ENCODE measurements around the gene PML. TPM values are rescaled to one million over a fixed set of nuclear protein-coding genes. Genes with fewer than 3 reads are reported as not detected.

PML gene
- polyA plus RNA-seq, 3 donors = 13.1 to 40.7 (median 20.6) TPM

DNA sequence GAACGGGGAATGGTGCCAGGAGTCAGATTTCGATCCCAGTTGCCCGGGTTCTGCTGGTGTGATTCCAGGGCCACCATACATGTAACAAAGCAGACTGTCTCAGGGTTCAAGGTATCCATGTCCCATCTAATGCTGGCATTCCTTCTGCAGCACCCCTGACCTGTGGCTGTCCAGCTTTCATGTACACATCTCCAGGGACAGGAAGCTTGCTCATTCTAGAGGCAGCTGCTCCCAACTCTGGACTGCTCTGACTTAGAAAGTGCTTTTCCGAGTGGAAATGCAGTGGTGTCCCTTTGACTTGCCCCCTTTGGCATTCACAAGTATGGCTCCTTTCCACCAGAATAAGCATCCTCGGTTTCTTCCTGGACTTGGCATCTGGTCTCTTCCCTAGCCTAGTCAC is 30.9 kb downstream of the PML start:
- no peak overlapping the region for H3K4me3 Mint-ChIP-seq
- peaks cover 20% of the 10 kb centered on the region for H3K79me2 ChIP-seq (ENCODE audit: insufficient read depth, low read length)
- 98% methylated on average over 5 of the region's 5 CpGs for WGBS (ENCODE audit: insufficient coverage)

DNA sequence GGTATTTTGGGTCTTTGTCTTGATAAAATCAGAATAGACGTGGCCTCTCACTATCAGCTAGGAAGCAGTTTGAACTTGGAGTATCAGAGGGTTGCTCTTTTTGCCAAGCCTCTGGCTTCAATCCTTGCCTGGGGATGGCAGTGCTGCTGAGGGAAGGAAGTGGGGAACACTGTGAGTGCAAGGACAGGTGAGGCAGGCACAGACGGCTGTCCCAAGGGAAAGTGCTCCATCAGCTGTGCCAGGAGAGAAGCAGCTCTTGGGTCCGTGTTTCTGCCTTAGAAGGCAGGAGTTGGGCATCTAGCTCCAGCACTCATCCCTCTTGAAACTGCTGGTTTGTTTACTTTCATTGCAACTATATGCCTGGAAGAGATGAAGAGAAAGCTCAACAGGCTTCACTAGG is 33.2 kb downstream of the PML start:
- H3K4me1 ChIP-seq (ENCODE audit: control insufficient read depth in 1 of 2, insufficient read depth in 2 of 2, low read length in 2 of 2) = no peaks in the 10 kb centered on the region
- H2AFZ ChIP-seq (ENCODE audit: insufficient read depth, low read depth, low read length, poor library complexity, severe bottlenecking) = no peak overlapping the region
- H3K4me3 ChIP-seq (replicated peaks in 1 of 3; ENCODE audit: low read depth in 2 of 3, low read length in 3 of 3) = no peak overlapping the region
- Mint-ChIP-seq H3K4me3 (no peak overlapping the region), H3K4me1 (peaks cover under 1% of the 10 kb centered on the region), H3K36me3 (peaks cover 70 to 85% of the 10 kb centered on the region in 2 donors), H3K9me3 (peaks cover 0 to 2% (median 0%) of the 10 kb centered on the region in 7 donors), H3K27me3 (ENCODE audit: low read depth in 3 of 3) (peaks cover 0 to 1% (median 0%) of the 10 kb centered on the region in 3 donors), H3K27ac (no peak overlapping the region)
- H3K36me3 ChIP-seq (replicated peaks in 1 of 2; ENCODE audit: control insufficient read depth in 1 of 2, insufficient read depth in 2 of 2, low read length in 2 of 2) = peaks cover 62 to 91% of the 10 kb centered on the region in 2 donors
- H3K9ac ChIP-seq (ENCODE audit: insufficient read depth, low read length, poor library complexity, severe bottlenecking) = no peak overlapping the region
- intact Hi-C loops (cut with micrococcal nuclease) = no loop called here
- H3K27ac ChIP-seq (ENCODE audit: low read depth in 1 of 2, low read length in 2 of 2) = no peak overlapping the region
- peak in 1 of 3 donors; percentile 1 for DNase-seq
- H3K79me2 ChIP-seq (ENCODE audit: insufficient read depth, low read length) = no peaks in the 10 kb centered on the region
- H3K4me2 ChIP-seq (replicated peaks; ENCODE audit: extremely low read depth, low read length, poor library complexity, severe bottlenecking) = no peak overlapping the region
- H3K27me3 ChIP-seq (ENCODE audit: control insufficient read depth in 2 of 2, insufficient read depth in 2 of 2, low read length in 2 of 2) = no peaks in the 10 kb centered on the region
- WGBS (ENCODE audit: insufficient coverage) = 91% methylated on average over 2 of the region's 3 CpGs
- H4K20me1 ChIP-seq (ENCODE audit: insufficient read depth, low read length) = peaks cover 70% of the 10 kb centered on the region
- TF ChIP-seq CTCF (IDR thresholded peaks at IDR 0.05) = no peak
- H3K9me3 ChIP-seq (replicated peaks in 1 of 2; ENCODE audit: control insufficient read depth in 1 of 2, insufficient read depth in 1 of 2, low read length in 2 of 2) = no peaks in the 10 kb centered on the region

More for the DNA sequence above, 30.9 kb downstream of the PML start:
- Histone ChIP-seq H3K36me3 (replicated peaks in 1 of 2; ENCODE audit: control insufficient read depth in 1 of 2, insufficient read depth in 2 of 2, low read length in 2 of 2) (peaks cover 62 to 96% of the 10 kb centered on the region in 2 donors), H3K4me3 (replicated peaks in 1 of 3; ENCODE audit: low read depth in 2 of 3, low read length in 3 of 3) (no peak overlapping the region), H3K4me1 (ENCODE audit: control insufficient read depth in 1 of 2, insufficient read depth in 2 of 2, low read length in 2 of 2) (no peaks in the 10 kb centered on the region), H2AFZ (ENCODE audit: insufficient read depth, low read depth, low read length, poor library complexity, severe bottlenecking) (no peak overlapping the region), H4K20me1 (ENCODE audit: insufficient read depth, low read length) (peaks cover 86% of the 10 kb centered on the region), H3K4me2 (replicated peaks; ENCODE audit: extremely low read depth, low read length, poor library complexity, severe bottlenecking) (no peak overlapping the region), H3K27me3 (ENCODE audit: control insufficient read depth in 2 of 2, insufficient read depth in 2 of 2, low read length in 2 of 2) (no peaks in the 10 kb centered on the region), H3K9ac (ENCODE audit: insufficient read depth, low read length, poor library complexity, severe bottlenecking) (no peak overlapping the region), H3K9me3 (replicated peaks in 1 of 2; ENCODE audit: control insufficient read depth in 1 of 2, insufficient read depth in 1 of 2, low read length in 2 of 2) (no peaks in the 10 kb centered on the region), H3K27ac (ENCODE audit: low read depth in 1 of 2, low read length in 2 of 2) (no peak overlapping the region)
- H3K4me1 Mint-ChIP-seq = no peaks in the 10 kb centered on the region
- no peaks in the 10 kb centered on the region for H3K9me3 Mint-ChIP-seq
- H3K36me3 Mint-ChIP-seq = peaks cover 70 to 91% of the 10 kb centered on the region in 2 donors
- H3K27me3 Mint-ChIP-seq (ENCODE audit: low read depth in 3 of 3) = peaks cover 0 to 1% (median 0%) of the 10 kb centered on the region in 3 donors
- H3K27ac Mint-ChIP-seq = peak overlapping the region in 1 of 7 donors; percentile 46
- intact Hi-C loops (cut with micrococcal nuclease) = no loop called here
- TF ChIP-seq CTCF (IDR thresholded peaks at IDR 0.05) = no peak
- DNase-seq = no peak
